Measurements from ENCODE around the gene BANK1. TPM values are rescaled to one million over a fixed set of nuclear protein-coding genes. Genes with fewer than 3 reads are reported as not detected.

BANK1 gene
- total and polyA plus RNA-seq, 2 of the 8 experiments (the other 6 are each of a cell fraction or from before 2014, with no cell fraction given) = 0.59 to 0.93 TPM

DNA sequence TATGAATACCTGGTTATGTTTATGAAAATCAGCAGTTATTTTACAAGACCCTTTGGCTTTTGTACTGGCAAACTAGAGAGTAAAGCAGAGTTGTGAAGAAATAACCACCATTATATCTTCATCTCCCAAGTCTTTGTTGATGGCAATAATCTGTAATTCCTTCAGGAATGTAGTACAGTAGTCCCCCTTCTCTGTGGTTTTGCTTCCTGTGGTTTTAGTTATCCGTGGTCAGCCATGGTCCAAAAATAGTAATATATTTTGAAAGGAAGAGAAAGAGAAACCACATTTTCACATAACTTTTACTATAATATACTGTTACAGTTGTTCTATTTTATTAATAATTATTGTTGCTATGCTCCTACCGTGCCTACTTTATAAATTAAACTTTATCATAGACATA lies 27.8 kb downstream of the BANK1 start:
- Histone ChIP-seq H4K20me1 (replicated peaks in 1 of 2; ENCODE audit: control insufficient read depth in 1 of 2, insufficient read depth in 2 of 2, low read length in 2 of 2) (no peaks in the 10 kb centered on the region), H2BK5ac (ENCODE audit: low read depth, low read length) (no peak overlapping the region), H3K4me2 (ENCODE audit: insufficient read depth in 1 of 2, low read depth in 2 of 2, low read length in 2 of 2) (no peak overlapping the region), H3K79me1 (ENCODE audit: low read depth, low read length) (no peaks in the 10 kb centered on the region), H4K5ac (ENCODE audit: insufficient read length, low read depth, low read length) (no peak overlapping the region), H4K91ac (replicated peaks; ENCODE audit: insufficient read length, low read length) (no peak overlapping the region), H3K56ac (replicated peaks; ENCODE audit: insufficient read length, low read depth, low read length) (no peak overlapping the region), H3K9ac (replicated peaks in 1 of 4; ENCODE audit: extremely low read depth in 1 of 4, low read depth in 3 of 4, low read length in 3 of 4) (no peak overlapping the region), H3K27ac (ENCODE audit: low read depth, low read length) (no peak overlapping the region), H3K27me3 (replicated peaks in 1 of 4; ENCODE audit: control insufficient read depth in 3 of 4, extremely low read depth in 1 of 4, insufficient read depth in 3 of 4, low read length in 3 of 4) (no peaks in the 10 kb centered on the region), H4K8ac (ENCODE audit: extremely low read depth, insufficient read depth, low read length) (no peak overlapping the region), H2BK20ac (ENCODE audit: low read length) (no peak overlapping the region), H2AK5ac (ENCODE audit: low read depth, low read length) (no peak overlapping the region), H2BK120ac (replicated peaks; ENCODE audit: low read depth, low read length) (no peak overlapping the region), H3K36me3 (ENCODE audit: control insufficient read depth in 2 of 4, insufficient read depth in 4 of 4, low read length in 3 of 4) (no peaks in the 10 kb centered on the region), H2BK12ac (ENCODE audit: low read depth, low read length) (no peak overlapping the region), H3K4ac (replicated peaks; ENCODE audit: insufficient read length, low read depth, low read length) (no peak overlapping the region), H3K4me1 (replicated peaks in 1 of 4; ENCODE audit: control insufficient read depth in 3 of 4, insufficient read depth in 4 of 4, low read length in 3 of 4) (no peaks in the 10 kb centered on the region), H3K23ac (ENCODE audit: insufficient read length) (no peak overlapping the region), H3K23me2 (ENCODE audit: low read depth, low read length) (no peaks in the 10 kb centered on the region), H3K79me2 (ENCODE audit: control insufficient read depth in 1 of 2, insufficient read depth in 2 of 2, low read length in 2 of 2) (no peaks in the 10 kb centered on the region), H3K4me3 (ENCODE audit: extremely low read depth in 1 of 4, insufficient read depth in 2 of 4, low read depth in 3 of 4, low read length in 4 of 4) (no peak overlapping the region), H2AFZ (ENCODE audit: low read length) (no peak overlapping the region), H3K9me3 (ENCODE audit: insufficient read depth in 2 of 2, low read depth in 1 of 2, low read length in 1 of 2) (0 out of 4 replicates have a peak, but pooled peaks cover 0 to 3% of the 10 kb centered on the region in 2 experiments), H3K18ac (ENCODE audit: extremely low read depth, low read length) (no peak overlapping the region), H2BK15ac (ENCODE audit: low read length) (no peak overlapping the region), H3K14ac (ENCODE audit: insufficient read length) (no peak overlapping the region)
- ChIA-PET CTCF (ENCODE audit: partially characterized antibody) (no interaction called here), POLR2A (ENCODE audit: partially characterized antibody) (no interaction called here)
- DNase-seq (ENCODE audit: low read depth in 1 of 2, low spot score in 2 of 2) = no peak
- 91% methylated on average over 2 of the region's 2 CpGs; no CpG with 5 or more reads in 1 of the 2 experiments for WGBS, 2 experiments (ENCODE audit: extremely low coverage in 1 of 2, insufficient coverage in 1 of 2, insufficient read length in 1 of 2, insufficient replicate concordance in 2 of 2, low coverage in 1 of 2, low lambda C conversion rate in 2 of 2, missing lambda C conversion rate in 1 of 2)
- FAIRE-seq = no peak
- TF ChIP-seq NANOG (IDR thresholded peaks at IDR 0.05; ENCODE audit: insufficient read depth, low read depth, low read length, poor library complexity, severe bottlenecking) = no peak
- no peak for TF ChIP-seq GABPA (IDR thresholded peaks at IDR 0.05; ENCODE audit: borderline replicate concordance, insufficient read depth, low read length)
- TF ChIP-seq KDM5A (IDR thresholded peaks at IDR 0.05; ENCODE audit: low read length) = no peak
- TF ChIP-seq SP1 (IDR thresholded peaks at IDR 0.05; ENCODE audit: low read depth, low read length) = no peak
- TF ChIP-seq HDAC2 (IDR thresholded peaks at IDR 0.05; ENCODE audit: borderline replicate concordance in 1 of 2, low read depth in 2 of 2, low read length in 2 of 2) = no peak
- no peak for TF ChIP-seq POU5F1 (IDR thresholded peaks at IDR 0.05; ENCODE audit: low read depth, low read length)
- TF ChIP-seq, protein P1, sequence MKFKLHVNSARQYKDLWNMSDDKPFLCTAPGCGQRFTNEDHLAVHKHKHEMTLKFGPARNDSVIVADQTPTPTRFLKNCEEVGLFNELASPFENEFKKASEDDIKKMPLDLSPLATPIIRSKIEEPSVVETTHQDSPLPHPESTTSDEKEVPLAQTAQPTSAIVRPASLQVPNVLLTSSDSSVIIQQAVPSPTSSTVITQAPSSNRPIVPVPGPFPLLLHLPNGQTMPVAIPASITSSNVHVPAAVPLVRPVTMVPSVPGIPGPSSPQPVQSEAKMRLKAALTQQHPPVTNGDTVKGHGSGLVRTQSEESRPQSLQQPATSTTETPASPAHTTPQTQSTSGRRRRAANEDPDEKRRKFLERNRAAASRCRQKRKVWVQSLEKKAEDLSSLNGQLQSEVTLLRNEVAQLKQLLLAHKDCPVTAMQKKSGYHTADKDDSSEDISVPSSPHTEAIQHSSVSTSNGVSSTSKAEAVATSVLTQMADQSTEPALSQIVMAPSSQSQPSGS (IDR thresholded peaks at IDR 0.05; ENCODE audit: low read length) = no peak
- no peak for TF ChIP-seq PHF8 (conservative IDR thresholded peaks at IDR 0.05; ENCODE audit: low read depth, low read length)
- TF ChIP-seq ASH2L (IDR thresholded peaks at IDR 0.05; ENCODE audit: low read length) = no peak
- no peak for TF ChIP-seq SAP30 (IDR thresholded peaks at IDR 0.05; ENCODE audit: insufficient read depth, insufficient replicate concordance, low read length)
- no peak for TF ChIP-seq RNF2 (IDR thresholded peaks at IDR 0.05; ENCODE audit: borderline replicate concordance, low read depth, low read length, missing control alignments, poor library complexity, severe bottlenecking)
- TF ChIP-seq CBX8 (IDR thresholded peaks at IDR 0.05; ENCODE audit: borderline replicate concordance, low read depth, low read length) = no peak
